GM21717 (cell line): ENCODE results near the gene SYNE2.
"Not testable (repeated sequence)": the region's sequence is repeated elsewhere in the genome, so short reads cannot be mapped to it uniquely, and the experiment has no call there.

Experiments used
- ATAC-seq: cut with Tn5 transposase; IDR thresholded peaks from one replicate; pipeline ENCODE4 v1.9.1; 2021; ENCODE audit warnings: mild to moderate bottlenecking, moderate library complexity; ENCODE audit not compliant: unreplicated experiment

SYNE2 gene

GRCh38 chr14:63852817-63853731 lies at the start of gene SYNE2:
Gene SYNE2, plus strand, starts transcription at chr14:63853004. Its CDS starts 56,145 bp downstream, at chr14:63909149.
- peak; percentile 77 for ATAC-seq

- ATAC-seq, result not testable (repeated sequence)
These were observed 49.5 kb upstream of the SYNE2 start for GRCh38 chr14:63803221-63803791.

- ATAC-seq, result not testable (repeated sequence)
These were observed 46.7 kb upstream of the SYNE2 start for GRCh38 chr14:63806064-63806463.

- not testable (repeated sequence) for ATAC-seq
These were observed 41.1 kb upstream of the SYNE2 start for GRCh38 chr14:63811692-63812091.

GRCh38 chr14:63833728-63834127 lies 19.1 kb upstream of the SYNE2 start:
- ATAC-seq, result no peak

GRCh38 chr14:63840981-63841380 lies 11.8 kb upstream of the SYNE2 start:
- ATAC-seq, result no peak

GRCh38 chr14:63843796-63844195 lies 9.0 kb upstream of the SYNE2 start:
- ATAC-seq, result no peak

GRCh38 chr14:63848890-63849289 lies 3.9 kb upstream of the SYNE2 start:
- ATAC-seq, result no peak

GRCh38 chr14:63852271-63852816 lies 460 bp upstream of the SYNE2 start:
- no peak for ATAC-seq

- ATAC-seq, result peak; percentile 33
These were observed 1.1 kb downstream of the SYNE2 start for GRCh38 chr14:63853831-63854293.

GRCh38 chr14:63854330-63854729 lies 1.5 kb downstream of the SYNE2 start:
- no peak for ATAC-seq

GRCh38 chr14:63855281-63855680 lies 2.5 kb downstream of the SYNE2 start:
- ATAC-seq, result no peak

GRCh38 chr14:63857466-63858030 lies 4.7 kb downstream of the SYNE2 start:
- ATAC-seq, result no peak

GRCh38 chr14:63860146-63860545 lies 7.3 kb downstream of the SYNE2 start:
- no peak for ATAC-seq

GRCh38 chr14:63862163-63862562 lies 9.4 kb downstream of the SYNE2 start:
- ATAC-seq, result no peak

- ATAC-seq, result no peak
These were observed 10.2 kb downstream of the SYNE2 start for GRCh38 chr14:63863004-63863403.

GRCh38 chr14:63864775-63865174 lies 12.0 kb downstream of the SYNE2 start:
- ATAC-seq, result peak; percentile 48

- no peak for ATAC-seq
These were observed 15.4 kb downstream of the SYNE2 start for GRCh38 chr14:63867933-63868921.

- ATAC-seq, result peak; percentile 49
These were observed 17.3 kb downstream of the SYNE2 start for GRCh38 chr14:63869940-63870752.

GRCh38 chr14:63870753-63871037 lies 17.9 kb downstream of the SYNE2 start:
- ATAC-seq, result not testable (repeated sequence)
